B cell (primary cell): ENCODE measurements around the gene PRIM2. TPM values are rescaled to one million over a fixed set of nuclear protein-coding genes. Genes with fewer than 3 reads are reported as not detected.

ENCODE experiments used
- ATAC-seq: fragments of 200-7000 bp; cut with Tn5 transposase; one replicate; pipeline ENCODE4 v1.10.0; 2021; ENCODE audit warnings: low read depth, mild to moderate bottlenecking, moderate number of reproducible peaks, moderate library complexity
- CTCF ChIA-PET: fragments of 350-600 bp; sonication (Branson Sonifier 250); formaldehyde crosslinking; loops from one replicate; lab custom pipeline; 2021; ENCODE audit warnings: antibody characterized with exemption, inconsistent platforms; lab: Charles Lee
- POLR2A ChIA-PET: fragments of 350-600 bp; sonication (Branson Sonifier 250); formaldehyde crosslinking; loops from one replicate; lab custom pipeline; 2021; ENCODE audit warnings: antibody characterized with exemption; lab: Charles Lee
- DNase-seq: peaks from one replicate; pipeline ENCODE4 v3.0.0; 2013
- H2AFZ ChIP-seq: 2 replicates; pipeline ENCODE4 v1.6.1; 2012; ENCODE audit warnings: mild to moderate bottlenecking, low read depth, low read length; ENCODE audit not compliant: insufficient read depth, poor library complexity, severe bottlenecking
- H3K27ac ChIP-seq, 2 donors: 1 replicate in 1 of 2; 2 replicates in 1 of 2; pipeline ENCODE4 v1.5.1; 2012 to 2013; ENCODE audit warnings: low read length in 2 of 2, mild to moderate bottlenecking in 2 of 2, moderate library complexity in 1 of 2
- H3K27me3 ChIP-seq, 4 experiments: fragments of 200-600 bp in 1 of 4; sonication (generic) in 1 of 4; replicated peaks in 1 of 4; 1 replicate in 2 of 4; 2 replicates in 2 of 4; pipeline versions ENCODE4 v1.6.1 to v1.7.0; 2013 to 2016; ENCODE audit warnings: low read length in 3 of 4, mild to moderate bottlenecking in 2 of 4, mixed read lengths in 1 of 4, moderate library complexity in 1 of 4; ENCODE audit not compliant: insufficient read depth in 4 of 4, control insufficient read depth in 3 of 4; ENCODE audit errors: control extremely low read depth in 1 of 4
- H3K36me3 ChIP-seq, 2 experiments: replicated peaks in 1 of 2; 1 replicate in 1 of 2; 2 replicates in 1 of 2; pipeline versions ENCODE4 v1.6.1 to v1.7.1; 2013; ENCODE audit warnings: low read length in 1 of 2; ENCODE audit not compliant: insufficient read depth in 2 of 2, control insufficient read depth in 1 of 2; ENCODE audit errors: control extremely low read depth in 1 of 2, extremely low read depth in 1 of 2
- H3K4me1 ChIP-seq, 2 donors: fragments of 200-600 bp in 1 of 2; sonication (generic) in 1 of 2; 1 replicate in 1 of 2; 2 replicates in 1 of 2; pipeline versions ENCODE4 v1.5.1 to v1.6.1; 2013 to 2017; ENCODE audit warnings: low read length in 2 of 2; ENCODE audit not compliant: control insufficient read depth in 2 of 2, insufficient read depth in 2 of 2
- H3K4me2 ChIP-seq: replicated peaks from 2 replicates; pipeline ENCODE3; 2012; ENCODE audit warnings: mild to moderate bottlenecking, low read depth, low read length; ENCODE audit not compliant: poor library complexity, severe bottlenecking
- H3K4me3 ChIP-seq, 5 experiments: fragments of 200-600 bp in 1 of 5; sonication (generic) in 1 of 5; 1 replicate in 3 of 5; 2 replicates in 2 of 5; pipeline versions ENCODE4 v1.5.1 to v1.7.0; 2011 to 2016; ENCODE audit warnings: low read length in 4 of 5, mild to moderate bottlenecking in 4 of 5, low read depth in 2 of 5, control low read depth in 1 of 5, moderate library complexity in 1 of 5; ENCODE audit not compliant: insufficient read depth in 1 of 5; ENCODE audit errors: control extremely low read depth in 1 of 5, extremely low read depth in 1 of 5
- H3K79me2 ChIP-seq: fragments of 200-600 bp; sonication (generic); one replicate; pipeline ENCODE4 v1.6.0; 2016; ENCODE audit warnings: low read length; ENCODE audit not compliant: control insufficient read depth, insufficient read depth
- H3K9ac ChIP-seq: fragments of 200-600 bp; sonication (generic); 2 replicates; pipeline ENCODE4 v1.6.1; 2017; ENCODE audit warnings: mild to moderate bottlenecking, low read length, moderate library complexity
- H3K9me3 ChIP-seq, 3 donors: one replicate each; pipeline versions ENCODE4 v1.6.1 to v1.7.1; 2013; ENCODE audit warnings: low read length in 2 of 3; ENCODE audit not compliant: control insufficient read depth in 2 of 3, insufficient read depth in 1 of 3; ENCODE audit errors: control extremely low read depth in 1 of 3
- H4K20me1 ChIP-seq: 2 replicates; pipeline ENCODE4 v1.6.0; 2012; ENCODE audit warnings: mild to moderate bottlenecking, low read length; ENCODE audit not compliant: insufficient read depth, control insufficient read depth, poor library complexity, severe bottlenecking
- H3K27ac Mint-ChIP-seq: one replicate; pipeline ENCODE4 v1.8.0; 2021; ENCODE audit warnings: mixed read lengths
- H3K27me3 Mint-ChIP-seq: one replicate; pipeline ENCODE4 v1.8.0; 2021; ENCODE audit warnings: mixed read lengths
- H3K4me1 Mint-ChIP-seq: one replicate; pipeline ENCODE4 v1.8.0; 2021; ENCODE audit warnings: mixed read lengths
- H3K4me3 Mint-ChIP-seq: one replicate; pipeline ENCODE4 v1.8.0; 2021; ENCODE audit warnings: mixed read lengths
- H3K9me3 Mint-ChIP-seq: one replicate; pipeline ENCODE4 v1.8.0; 2022; ENCODE audit warnings: mixed read lengths; ENCODE audit not compliant: insufficient read depth
- EZH2 ChIP-seq: IDR thresholded peaks from 2 replicates; pipeline ENCODE4 v1.6.1; 2012; ENCODE audit warnings: borderline replicate concordance, low read depth, mild to moderate bottlenecking, moderate library complexity, low read length; ENCODE audit not compliant: insufficient read depth, poor library complexity, severe bottlenecking
- WGBS: methylation state at CpG from one replicate; pipeline ENCODE4 v1.1.5; 2013; ENCODE audit warnings: missing lambda C conversion rate; ENCODE audit not compliant: insufficient coverage; 5-methylcytosine and 5-hydroxymethylcytosine counted together
- intact Hi-C: fragments of 100-400 bp; cut with micrococcal nuclease; formaldehyde crosslinking; loops from one replicate; pipeline ENCODE4 v1.10.0; 2022
- polyA plus RNA-seq: library from polyadenylated mRNA; depleted of rRNA; stranded (reverse); fragments of >200 nt; gene quantifications from 2 replicates; pipeline ENCODE4 v1.2.3, GENCODE V29; 2012
- total RNA-seq, 2 donors: library from RNA; stranded (reverse); fragments of 120-200 nt in 1 of 2; gene quantifications; 1 replicate in 1 of 2; 2 replicates in 1 of 2; pipeline versions ENCODE4 v1.2.3 to v1.2.4, GENCODE V29; 2013 to 2022
- TF ChIP-seq, protein P1 (sequence below): fragments of 200-600 bp; IDR thresholded peaks from one replicate; pipeline ENCODE4 v1.8.0; 2022; ENCODE audit warnings: antibody characterized with exemption, mild to moderate bottlenecking

PRIM2 gene
- total and polyA plus RNA-seq, 2 donors (not counting 1 experiment from before 2014, with no cell fraction given): 5.2 to 21.0 TPM

DNA sequence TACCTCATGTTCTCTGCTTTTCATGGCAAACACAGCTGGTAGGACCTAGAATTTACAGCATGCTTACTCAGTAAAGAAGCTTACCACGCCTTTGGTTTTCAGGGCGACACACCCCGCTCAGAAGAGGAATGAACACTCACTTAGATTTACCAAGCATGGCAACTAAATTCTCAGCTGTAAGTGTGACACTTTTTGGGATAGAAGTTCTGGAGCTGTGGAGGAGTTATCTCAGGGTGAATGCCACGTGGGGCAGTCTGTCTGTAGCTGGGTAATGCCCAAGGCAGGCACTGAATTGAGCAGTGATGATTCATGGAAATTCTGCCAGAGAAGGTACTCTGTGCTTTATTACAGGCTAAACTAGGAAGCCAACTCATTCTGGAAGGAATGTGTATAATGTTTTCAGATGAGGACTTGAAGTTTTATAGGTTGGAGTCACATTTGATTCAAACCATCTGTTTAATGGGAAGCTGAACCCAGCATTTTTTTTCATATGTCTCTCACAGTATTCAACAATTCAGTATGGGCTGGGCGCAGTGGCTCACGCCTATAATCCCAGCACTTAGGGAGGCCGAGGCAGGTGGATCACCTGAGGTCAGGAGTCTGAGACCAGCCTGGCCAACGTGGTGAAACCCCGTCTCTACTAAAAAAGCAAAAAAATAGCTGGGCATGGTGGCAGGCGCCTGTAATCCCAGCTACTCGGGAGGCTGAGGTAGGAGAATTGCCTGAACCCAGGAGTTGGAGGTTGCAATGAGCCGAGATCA is 3.5 kb upstream of the PRIM2 start:
- TF ChIP-seq EZH2: no peak
- TF ChIP-seq, protein P1, sequence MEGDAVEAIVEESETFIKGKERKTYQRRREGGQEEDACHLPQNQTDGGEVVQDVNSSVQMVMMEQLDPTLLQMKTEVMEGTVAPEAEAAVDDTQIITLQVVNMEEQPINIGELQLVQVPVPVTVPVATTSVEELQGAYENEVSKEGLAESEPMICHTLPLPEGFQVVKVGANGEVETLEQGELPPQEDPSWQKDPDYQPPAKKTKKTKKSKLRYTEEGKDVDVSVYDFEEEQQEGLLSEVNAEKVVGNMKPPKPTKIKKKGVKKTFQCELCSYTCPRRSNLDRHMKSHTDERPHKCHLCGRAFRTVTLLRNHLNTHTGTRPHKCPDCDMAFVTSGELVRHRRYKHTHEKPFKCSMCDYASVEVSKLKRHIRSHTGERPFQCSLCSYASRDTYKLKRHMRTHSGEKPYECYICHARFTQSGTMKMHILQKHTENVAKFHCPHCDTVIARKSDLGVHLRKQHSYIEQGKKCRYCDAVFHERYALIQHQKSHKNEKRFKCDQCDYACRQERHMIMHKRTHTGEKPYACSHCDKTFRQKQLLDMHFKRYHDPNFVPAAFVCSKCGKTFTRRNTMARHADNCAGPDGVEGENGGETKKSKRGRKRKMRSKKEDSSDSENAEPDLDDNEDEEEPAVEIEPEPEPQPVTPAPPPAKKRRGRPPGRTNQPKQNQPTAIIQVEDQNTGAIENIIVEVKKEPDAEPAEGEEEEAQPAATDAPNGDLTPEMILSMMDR: no peak
- H4K20me1 ChIP-seq: no peaks in the 10 kb centered on the region
- no peak for ATAC-seq
- H3K9me3 Mint-ChIP-seq: no peaks in the 10 kb centered on the region
- no peak overlapping the region for H3K4me3 Mint-ChIP-seq
- H3K79me2 ChIP-seq: peaks cover 9% of the 10 kb centered on the region
- H3K27ac Mint-ChIP-seq: no peak overlapping the region
- H3K27ac ChIP-seq: no peak overlapping the region
- H3K27me3 ChIP-seq: peaks cover 0 to 3% (median 0%) of the 10 kb centered on the region in 4 experiments
- intact Hi-C loops: no loop called here
- peaks cover 7 to 8% of the 10 kb centered on the region in 2 donors for H3K4me1 ChIP-seq
- POLR2A ChIA-PET: no interaction called here
- H3K27me3 Mint-ChIP-seq: no peaks in the 10 kb centered on the region
- CTCF ChIA-PET: interaction anchor here (0.6 to 4.7 kb wide), 5 partner anchors 12 to 677 kb away, joined by 3 to 188 read pairs (median 6); no protein-coding TSS in a partner anchor
- WGBS: 87% methylated on average over 8 of the region's 12 CpGs
- no peak overlapping the region for H3K9ac ChIP-seq
- no peak overlapping the region for H3K4me2 ChIP-seq
- no peak for DNase-seq
- peaks cover 13% of the 10 kb centered on the region for H3K4me1 Mint-ChIP-seq
- H2AFZ ChIP-seq: no peak overlapping the region
- H3K4me3 ChIP-seq: no peak overlapping the region
- H3K9me3 ChIP-seq: peaks cover 0 to 4% (median 0%) of the 10 kb centered on the region in 3 donors
- H3K36me3 ChIP-seq: no peaks in the 10 kb centered on the region

DNA sequence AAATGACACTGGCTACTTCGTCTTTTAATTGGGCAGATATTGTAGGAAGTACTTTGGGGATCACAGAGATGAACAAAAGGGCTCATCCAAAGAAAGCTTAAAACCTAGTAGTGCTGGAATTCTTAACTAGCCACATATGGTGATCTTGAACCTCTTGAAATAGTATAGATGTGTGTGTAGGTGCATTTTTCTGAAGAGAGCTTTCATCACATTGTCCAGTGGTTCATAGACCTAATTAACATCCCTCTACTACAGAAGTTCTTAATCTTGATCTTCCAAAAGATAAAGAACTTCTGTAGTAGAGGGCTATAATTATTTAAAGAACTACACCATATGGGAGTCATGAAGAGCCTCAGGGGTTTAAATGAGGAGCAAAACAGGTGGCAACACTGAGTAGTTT is 2.3 kb upstream of the PRIM2 start:
- DNase-seq (no peak), ATAC-seq (no peak)
- Histone ChIP-seq H3K9me3 (peaks cover 0 to 4% (median 0%) of the 10 kb centered on the region in 3 donors), H2AFZ (no peak overlapping the region), H3K27ac (no peak overlapping the region), H3K79me2 (peaks cover 9% of the 10 kb centered on the region), H3K9ac (no peak overlapping the region), H3K36me3 (peaks cover 0 to under 1% of the 10 kb centered on the region in 2 experiments), H3K4me3 (no peak overlapping the region), H3K4me1 (peaks cover 7 to 8% of the 10 kb centered on the region in 2 donors), H3K4me2 (no peak overlapping the region), H4K20me1 (no peaks in the 10 kb centered on the region), H3K27me3 (peaks cover 0 to 3% (median 0%) of the 10 kb centered on the region in 4 experiments)
- POLR2A ChIA-PET: no interaction called here
- intact Hi-C loops: no loop called here
- CTCF ChIA-PET: interaction anchor here (0.8 to 4.7 kb wide), 6 partner anchors 10 to 413 kb away, joined by 3 to 188 read pairs (median 4); no protein-coding TSS in a partner anchor
- WGBS: no CpG with 5 or more reads among the region's 1 CpG
- Mint-ChIP-seq H3K4me1 (peaks cover 20% of the 10 kb centered on the region), H3K27ac (no peak overlapping the region), H3K27me3 (no peaks in the 10 kb centered on the region), H3K9me3 (no peaks in the 10 kb centered on the region), H3K4me3 (no peak overlapping the region)
- TF ChIP-seq EZH2: no peak
- TF ChIP-seq, protein P1: no peak
